K562 (cell line): Measurements from ENCODE around the gene TOR1AIP1. TPM values are rescaled to one million over a fixed set of nuclear protein-coding genes. Genes with fewer than 3 reads are reported as not detected.

Experiments used
- ATAC-seq: fragments of 200-7000 bp; cut with Tn5 transposase; 3 replicates; pipeline ENCODE4 v1.9.1; 2020; ENCODE audit warnings: moderate library complexity
- BruUV-seq: library from RNA; stranded (reverse); fragments of 400-500 nt; replicated peaks from 2 replicates; lab custom pipeline; 2021; lab: Mats Ljungman, UMichigan
- CTCF ChIA-PET: fragments of 300-600 bp; formaldehyde crosslinking; extraction: SDS; loops from one replicate; lab custom pipeline; 2021; ENCODE audit warnings: low intra/inter-chr PET ratio; lab: Yijun Ruan, JAX
- POLR2A ChIA-PET: fragments of 300-600, 350-650 bp; sonication (Branson Sonifier 250); formaldehyde crosslinking; extraction: SDS; loops from one replicate; lab custom pipeline; 2021; ENCODE audit warnings: antibody characterized with exemption, inconsistent platforms; lab: Yijun Ruan, JAX
- DNase-seq, 4 experiments: peaks; one replicate each; pipeline versions ENCODE4 v3.0.0 to v3.0.0-alpha.2; 2011 to 2018; ENCODE audit warnings: low spot score in 3 of 4, mixed read lengths in 3 of 4; ENCODE audit errors: extremely low read depth in 1 of 4
- FAIRE-seq: peaks from 2 replicates; lab custom pipeline; 2011; peaks lifted over from hg19 to GRCh38; lab: Jason Lieb, UNC
- H2AFZ ChIP-seq: 2 replicates; pipeline ENCODE4 v1.6.0; 2011; ENCODE audit warnings: low read depth, low read length, control low read depth, inconsistent platforms
- H3K27ac ChIP-seq: fragments of 200-600 bp; 3 replicates; pipeline ENCODE4 v1.8.0; 2011; ENCODE audit warnings: low read depth, mild to moderate bottlenecking, control low read depth, inconsistent platforms, low read length, moderate library complexity, mixed read lengths; ENCODE audit errors: extremely low read depth
- H3K27me3 ChIP-seq, 2 experiments: fragments of 300-600 bp in 1 of 2; 2 replicates in 1 of 2; 3 replicates in 1 of 2; pipeline versions ENCODE4 v1.6.0 to v1.8.0; 2011; ENCODE audit warnings: inconsistent platforms in 2 of 2, low read length in 2 of 2, mild to moderate bottlenecking in 1 of 2, mixed read lengths in 1 of 2, moderate library complexity in 1 of 2; ENCODE audit not compliant: control insufficient read depth in 2 of 2, insufficient read depth in 2 of 2
- H3K36me3 ChIP-seq: fragments of 300-600 bp; 3 replicates; pipeline ENCODE4 v1.8.0; 2011; ENCODE audit warnings: mild to moderate bottlenecking, low read length, inconsistent platforms; ENCODE audit not compliant: control insufficient read depth, insufficient read depth
- H3K4me1 ChIP-seq, 2 experiments: fragments of 200-600 bp in 1 of 2; replicated peaks in 1 of 2; 2 replicates in 1 of 2; 3 replicates in 1 of 2; pipeline versions ENCODE4 v1.5.1 to v1.8.0; 2011; ENCODE audit warnings: inconsistent platforms in 2 of 2, low read length in 2 of 2, mild to moderate bottlenecking in 1 of 2, mixed read lengths in 1 of 2, moderate library complexity in 1 of 2; ENCODE audit not compliant: control insufficient read depth in 2 of 2, insufficient read depth in 2 of 2
- H3K4me2 ChIP-seq: 2 replicates; pipeline ENCODE4 v1.6.1; 2011; ENCODE audit warnings: low read length, control low read depth, inconsistent platforms, mixed read lengths; ENCODE audit not compliant: insufficient read depth
- H3K4me3 ChIP-seq: fragments of 200-600 bp; sonication (generic), shearing (Covaris generic); 2 replicates; pipeline ENCODE4 v1.5.1; 2016; ENCODE audit warnings: control low read depth, inconsistent platforms
- H3K79me2 ChIP-seq: fragments of 200-600 bp; 3 replicates; pipeline ENCODE4 v1.8.0; 2011; ENCODE audit warnings: low read length, inconsistent platforms; ENCODE audit not compliant: control insufficient read depth, insufficient read depth
- H3K9ac ChIP-seq, 2 experiments: 2 replicates each; pipeline versions ENCODE4 v1.6.0 to v1.6.1; 2011; ENCODE audit warnings: low read depth in 2 of 2, low read length in 2 of 2, control low read depth in 1 of 2, inconsistent platforms in 1 of 2, mild to moderate bottlenecking in 1 of 2, mixed read lengths in 1 of 2; ENCODE audit not compliant: insufficient read depth in 1 of 2
- H3K9me1 ChIP-seq: one replicate; pipeline ENCODE4 v1.6.0; 2011; ENCODE audit warnings: inconsistent platforms, mild to moderate bottlenecking, low read length, moderate library complexity; ENCODE audit not compliant: control insufficient read depth, insufficient read depth
- H3K9me3 ChIP-seq: replicated peaks from 2 replicates; pipeline ENCODE4 v1.5.1; 2011; ENCODE audit warnings: low read depth, low read length, inconsistent platforms; ENCODE audit not compliant: control insufficient read depth, insufficient read depth
- H4K20me1 ChIP-seq: replicated peaks from 2 replicates; pipeline ENCODE4 v1.6.1; 2011; ENCODE audit warnings: low read length, inconsistent platforms, mixed read lengths; ENCODE audit not compliant: control insufficient read depth, insufficient read depth
- CTCF ChIP-seq, 3 experiments: IDR thresholded peaks in 2 of 3; conservative IDR thresholded peaks in 1 of 3; 2 replicates each; pipeline ENCODE4 v1.5.1; 2011 to 2012; ENCODE audit warnings: low read length in 3 of 3, mild to moderate bottlenecking in 3 of 3, control low read depth in 2 of 3, improper control_type of control experiment in 1 of 3, inconsistent platforms in 1 of 3, low read depth in 1 of 3, mixed read lengths in 1 of 3, moderate library complexity in 1 of 3; ENCODE audit not compliant: insufficient read depth in 2 of 3
- EGR1 ChIP-seq: fragments of 450-650 bp; conservative IDR thresholded peaks from 2 replicates; pipeline ENCODE4 v1.6.1; 2017; ENCODE audit warnings: mild to moderate bottlenecking
- ELF2 ChIP-seq: fragments of 250-450 bp; sonication (Bioruptor Pico); IDR thresholded peaks from 2 replicates; pipeline ENCODE4 v1.5.0; 2021; ENCODE audit warnings: mild to moderate bottlenecking
- HDAC1 ChIP-seq, 2 experiments: fragments of 450-650 bp; IDR thresholded peaks; 2 replicates each; pipeline ENCODE4 v1.6.1; 2016 to 2017; ENCODE audit warnings: inconsistent platforms in 1 of 2, mild to moderate bottlenecking in 1 of 2, moderate library complexity in 1 of 2
- IRF1 ChIP-seq: sonication (generic); formaldehyde crosslinking; IDR thresholded peaks from 2 replicates; pipeline ENCODE4 v1.8.0; 2022; ENCODE audit warnings: missing genetic modification reagents, mild to moderate bottlenecking, borderline replicate concordance
- LEF1 ChIP-seq: fragments of 450-650 bp; IDR thresholded peaks from 2 replicates; pipeline ENCODE4 v1.6.1; 2016; ENCODE audit warnings: mild to moderate bottlenecking
- NFRKB ChIP-seq: fragments of 450-650 bp; IDR thresholded peaks from 2 replicates; pipeline ENCODE4 v1.6.1; 2016; ENCODE audit warnings: low read depth
- RAD21 ChIP-seq, 2 experiments: fragments of 250-450 bp in 1 of 2; fragments of 450-650 bp in 1 of 2; sonication (Bioruptor Pico) in 1 of 2; formaldehyde crosslinking in 1 of 2; IDR thresholded peaks in 1 of 2; conservative IDR thresholded peaks in 1 of 2; 2 replicates each; pipeline versions ENCODE4 v1.4.0 to v1.8.0; 2020 to 2022; ENCODE audit warnings: mild to moderate bottlenecking in 2 of 2, moderate library complexity in 1 of 2
- ZBTB43 ChIP-seq: sonication (generic); formaldehyde crosslinking; IDR thresholded peaks from 2 replicates; pipeline ENCODE4 v1.8.0; 2023; ENCODE audit warnings: mild to moderate bottlenecking, missing genetic modification reagents
- ZFP30 ChIP-seq: fragments of 250-450 bp; sonication (Bioruptor Pico); IDR thresholded peaks from 2 replicates; pipeline ENCODE4 v1.8.0; 2022; ENCODE audit warnings: moderate library complexity, mild to moderate bottlenecking, inconsistent platforms, borderline replicate concordance
- WGBS: fragments of 100-300 bp; shearing (Covaris generic); methylation state at CpG from one replicate; pipeline ENCODE4 v1.1.6; 2016; ENCODE audit warnings: low coverage, mixed read lengths; ENCODE audit not compliant: insufficient coverage; ENCODE audit errors: missing lambda C conversion rate; 5-methylcytosine and 5-hydroxymethylcytosine counted together
- in situ Hi-C: fragments of 300-500 bp; cut with MboI; formaldehyde crosslinking; loops from 4 replicates; pipeline ENCODE4 v1.15.0; 2018; ENCODE audit warnings: inconsistent platforms, mixed read lengths
- intact Hi-C: fragments of 100-400 bp; cut with micrococcal nuclease; formaldehyde crosslinking; loops from 2 replicates; pipeline ENCODE4 v1.14.2; 2022
- polyA plus RNA-seq, 8 experiments: library from polyadenylated mRNA; depleted of rRNA in 4 of 8; stranded (reverse) in 5 of 8; unstranded in 3 of 8; fragments of >200 nt; fragmentation: Nextera tagmentation in 2 of 8; fragmentation: Illumina TruSeq in 1 of 8; extraction: Ambion mirVana in 2 of 8; extraction: Trizol in 1 of 8; gene quantifications; 2 replicates each; pipeline versions ENCODE4 v1.2.1 to v1.2.3, GENCODE V29; 2011 to 2014; ENCODE audit warnings: inconsistent platforms in 1 of 8, missing spikeins in 1 of 8
- total RNA-seq, 7 experiments: library from RNA; depleted of rRNA in 6 of 7; stranded (reverse); fragments of >200 nt in 6 of 7; fragmentation: Illumina TruSeq in 2 of 7; extraction: Trizol in 2 of 7; gene quantifications; 2 replicates each; pipeline versions ENCODE4 v1.2.1 to v1.2.3, GENCODE V29; 2011 to 2021; ENCODE audit warnings: low replicate concordance in 1 of 7
- TF ChIP-seq, protein P1 (sequence below): IDR thresholded peaks from 3 replicates; pipeline ENCODE4 v1.6.1; 2011; ENCODE audit warnings: borderline replicate concordance, mild to moderate bottlenecking, moderate library complexity; ENCODE audit not compliant: insufficient read length; ENCODE audit errors: extremely low read depth

TOR1AIP1 gene
- total and polyA plus RNA-seq, 9 of the 15 experiments (the other 6 are each of a cell fraction or from before 2014, with no cell fraction given): 18.1 to 46.9 (median 35.5) TPM

- Histone ChIP-seq H4K20me1 (peaks cover 15% of the 10 kb centered on the region; the same call in 1 of the 2 replicates), H2AFZ (peak overlapping the region; percentile 99), H3K27ac (peak overlapping the region; percentile 86), H3K9me1 (no peaks in the 10 kb centered on the region), H3K79me2 (peaks cover 56% of the 10 kb centered on the region), H3K4me2 (peak overlapping the region; percentile 97), H3K9ac (peak overlapping the region; percentile 93 to 98), H3K4me1 (peaks cover 4% of the 10 kb centered on the region in 2 experiments; a peak in 3 of 5 replicates), H3K9me3 (no peaks in the 10 kb centered on the region), H3K27me3 (no peaks in the 10 kb centered on the region), H3K36me3 (no peaks in the 10 kb centered on the region; the same call in 2 of the 3 replicates), H3K4me3 (peak overlapping the region; percentile 84)
- 4% methylated on average over 19 of the region's 19 CpGs for WGBS
- CTCF ChIA-PET: interaction anchor here (0.9 to 1.0 kb wide), 2 partner anchors 72 to 76 kb away, joined by 3 to 4 read pairs; partner anchors contain the start of gene TOR1AIP1
- intact Hi-C loops: loop anchor here (2.0 to 5.0 kb wide), 2 partner anchors 71 to 223 kb away; partner anchors contain the start of gene TOR1AIP1
- DNase-seq (peak in 3 of 4 experiments; percentile 19 to 67 (median 32)), FAIRE-seq (no peak), ATAC-seq (peak; percentile 4)
- in situ Hi-C loops: no loop called here
- BruUV-seq: TSS peak; percentile 97
- POLR2A ChIA-PET: interaction anchor here (0.6 to 2.2 kb wide), 8 partner anchors 9 to 104 kb away, joined by 3 to 10 read pairs (median 3); partner anchors contain the start of gene TOR1AIP1
- TF ChIP-seq ZFP30 (CRISPR knock-in tag): no peak
- peak; percentile 42; the same call in 1 of the 2 replicates for TF ChIP-seq ELF2 (CRISPR knock-in tag)
- TF ChIP-seq ZBTB43: peak; percentile 74; the same call in 1 of the 2 replicates
- peak; percentile 85; the same call in 1 of the 2 replicates for TF ChIP-seq IRF1 (CRISPR knock-in tag)
- TF ChIP-seq LEF1: peak; percentile 60; the same call in 1 of the 2 replicates
- TF ChIP-seq, protein P1, sequence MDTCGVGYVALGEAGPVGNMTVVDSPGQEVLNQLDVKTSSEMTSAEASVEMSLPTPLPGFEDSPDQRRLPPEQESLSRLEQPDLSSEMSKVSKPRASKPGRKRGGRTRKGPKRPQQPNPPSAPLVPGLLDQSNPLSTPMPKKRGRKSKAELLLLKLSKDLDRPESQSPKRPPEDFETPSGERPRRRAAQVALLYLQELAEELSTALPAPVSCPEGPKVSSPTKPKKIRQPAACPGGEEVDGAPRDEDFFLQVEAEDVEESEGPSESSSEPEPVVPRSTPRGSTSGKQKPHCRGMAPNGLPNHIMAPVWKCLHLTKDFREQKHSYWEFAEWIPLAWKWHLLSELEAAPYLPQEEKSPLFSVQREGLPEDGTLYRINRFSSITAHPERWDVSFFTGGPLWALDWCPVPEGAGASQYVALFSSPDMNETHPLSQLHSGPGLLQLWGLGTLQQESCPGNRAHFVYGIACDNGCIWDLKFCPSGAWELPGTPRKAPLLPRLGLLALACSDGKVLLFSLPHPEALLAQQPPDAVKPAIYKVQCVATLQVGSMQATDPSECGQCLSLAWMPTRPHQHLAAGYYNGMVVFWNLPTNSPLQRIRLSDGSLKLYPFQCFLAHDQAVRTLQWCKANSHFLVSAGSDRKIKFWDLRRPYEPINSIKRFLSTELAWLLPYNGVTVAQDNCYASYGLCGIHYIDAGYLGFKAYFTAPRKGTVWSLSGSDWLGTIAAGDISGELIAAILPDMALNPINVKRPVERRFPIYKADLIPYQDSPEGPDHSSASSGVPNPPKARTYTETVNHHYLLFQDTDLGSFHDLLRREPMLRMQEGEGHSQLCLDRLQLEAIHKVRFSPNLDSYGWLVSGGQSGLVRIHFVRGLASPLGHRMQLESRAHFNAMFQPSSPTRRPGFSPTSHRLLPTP: no peak
- TF ChIP-seq HDAC1 (IDR thresholded peaks at IDR 0.05): peak in 1 of 2 experiments; percentile 48; a peak in 2 of 4 replicates
- TF ChIP-seq RAD21 (CRISPR knock-in tag; conservative IDR thresholded peaks at IDR 0.05 in 1 of 2, IDR thresholded peaks at IDR 0.05 in 1 of 2): 0 out of 4 replicates have a peak, but pooled peaks of 1 of the 2 experiments have one; percentile 29
- TF ChIP-seq CTCF (IDR thresholded peaks at IDR 0.05 in 2 of 3, conservative IDR thresholded peaks at IDR 0.05 in 1 of 3; ENCODE audit: insufficient read depth in 2 of 3, low read depth in 1 of 3, low read length in 3 of 3): peak in 2 of 3 experiments; percentile 37 to 43; a peak in 2 of 6 replicates
- TF ChIP-seq NFRKB: no peak
- peak; percentile 70 for TF ChIP-seq EGR1
These were observed 71.9 kb downstream of the TOR1AIP1 start for GRCh38 chr1:179953974-179954492.
